Upper lobe of left lung (tissue), 4 donors: ENCODE data around the gene GRM6.

ENCODE experiments used
- CTCF ChIP-seq, 6 experiments: fragments of 450-650 bp in 4 of 6; fragments of 200-600 bp in 2 of 6; sonication (generic) in 2 of 6; IDR thresholded peaks; one replicate each; pipeline ENCODE4 v1.5.1; 2016 to 2019; ENCODE audit warnings: antibody characterized with exemption in 6 of 6
- POLR2A ChIP-seq, 4 donors: fragments of 450-650 bp; IDR thresholded peaks; one replicate each; pipeline ENCODE4 v1.5.1; 2016 to 2017; ENCODE audit warnings: antibody characterized with exemption in 4 of 4, mild to moderate bottlenecking in 2 of 4

- TF ChIP-seq CTCF (IDR thresholded peaks at IDR 0.05): no peak
- TF ChIP-seq POLR2A (IDR thresholded peaks at IDR 0.05): no peak
Observed at GRCh38 chr5:178995341-178995690, 196 bp upstream of the GRM6 start.
